B cell (primary cell): ENCODE measurements around the gene SLC27A5. TPM values are rescaled to one million over a fixed set of nuclear protein-coding genes. Genes with fewer than 3 reads are reported as not detected.

Source experiments
- ATAC-seq: fragments of 200-7000 bp; cut with Tn5 transposase; one replicate; pipeline ENCODE4 v1.10.0; 2021; ENCODE audit warnings: low read depth, mild to moderate bottlenecking, moderate number of reproducible peaks, moderate library complexity
- CTCF ChIA-PET: fragments of 350-600 bp; sonication (Branson Sonifier 250); formaldehyde crosslinking; loops from one replicate; lab custom pipeline; 2021; ENCODE audit warnings: antibody characterized with exemption, inconsistent platforms; lab: Charles Lee
- POLR2A ChIA-PET: fragments of 350-600 bp; sonication (Branson Sonifier 250); formaldehyde crosslinking; loops from one replicate; lab custom pipeline; 2021; ENCODE audit warnings: antibody characterized with exemption; lab: Charles Lee
- DNase-seq: peaks from one replicate; pipeline ENCODE4 v3.0.0; 2013
- H2AFZ ChIP-seq: 2 replicates; pipeline ENCODE4 v1.6.1; 2012; ENCODE audit warnings: mild to moderate bottlenecking, low read depth, low read length; ENCODE audit not compliant: insufficient read depth, poor library complexity, severe bottlenecking
- H3K27ac ChIP-seq, 2 donors: 1 replicate in 1 of 2; 2 replicates in 1 of 2; pipeline ENCODE4 v1.5.1; 2012 to 2013; ENCODE audit warnings: low read length in 2 of 2, mild to moderate bottlenecking in 2 of 2, moderate library complexity in 1 of 2
- H3K27me3 ChIP-seq, 4 experiments: fragments of 200-600 bp in 1 of 4; sonication (generic) in 1 of 4; replicated peaks in 1 of 4; 1 replicate in 2 of 4; 2 replicates in 2 of 4; pipeline versions ENCODE4 v1.6.1 to v1.7.0; 2013 to 2016; ENCODE audit warnings: low read length in 3 of 4, mild to moderate bottlenecking in 2 of 4, mixed read lengths in 1 of 4, moderate library complexity in 1 of 4; ENCODE audit not compliant: insufficient read depth in 4 of 4, control insufficient read depth in 3 of 4; ENCODE audit errors: control extremely low read depth in 1 of 4
- H3K36me3 ChIP-seq, 2 experiments: replicated peaks in 1 of 2; 1 replicate in 1 of 2; 2 replicates in 1 of 2; pipeline versions ENCODE4 v1.6.1 to v1.7.1; 2013; ENCODE audit warnings: low read length in 1 of 2; ENCODE audit not compliant: insufficient read depth in 2 of 2, control insufficient read depth in 1 of 2; ENCODE audit errors: control extremely low read depth in 1 of 2, extremely low read depth in 1 of 2
- H3K4me1 ChIP-seq, 2 donors: fragments of 200-600 bp in 1 of 2; sonication (generic) in 1 of 2; 1 replicate in 1 of 2; 2 replicates in 1 of 2; pipeline versions ENCODE4 v1.5.1 to v1.6.1; 2013 to 2017; ENCODE audit warnings: low read length in 2 of 2; ENCODE audit not compliant: control insufficient read depth in 2 of 2, insufficient read depth in 2 of 2
- H3K4me2 ChIP-seq: replicated peaks from 2 replicates; pipeline ENCODE3; 2012; ENCODE audit warnings: mild to moderate bottlenecking, low read depth, low read length; ENCODE audit not compliant: poor library complexity, severe bottlenecking
- H3K4me3 ChIP-seq, 5 experiments: fragments of 200-600 bp in 1 of 5; sonication (generic) in 1 of 5; 1 replicate in 3 of 5; 2 replicates in 2 of 5; pipeline versions ENCODE4 v1.5.1 to v1.7.0; 2011 to 2016; ENCODE audit warnings: low read length in 4 of 5, mild to moderate bottlenecking in 4 of 5, low read depth in 2 of 5, control low read depth in 1 of 5, moderate library complexity in 1 of 5; ENCODE audit not compliant: insufficient read depth in 1 of 5; ENCODE audit errors: control extremely low read depth in 1 of 5, extremely low read depth in 1 of 5
- H3K79me2 ChIP-seq: fragments of 200-600 bp; sonication (generic); one replicate; pipeline ENCODE4 v1.6.0; 2016; ENCODE audit warnings: low read length; ENCODE audit not compliant: control insufficient read depth, insufficient read depth
- H3K9ac ChIP-seq: fragments of 200-600 bp; sonication (generic); 2 replicates; pipeline ENCODE4 v1.6.1; 2017; ENCODE audit warnings: mild to moderate bottlenecking, low read length, moderate library complexity
- H3K9me3 ChIP-seq, 3 donors: one replicate each; pipeline versions ENCODE4 v1.6.1 to v1.7.1; 2013; ENCODE audit warnings: low read length in 2 of 3; ENCODE audit not compliant: control insufficient read depth in 2 of 3, insufficient read depth in 1 of 3; ENCODE audit errors: control extremely low read depth in 1 of 3
- H4K20me1 ChIP-seq: 2 replicates; pipeline ENCODE4 v1.6.0; 2012; ENCODE audit warnings: mild to moderate bottlenecking, low read length; ENCODE audit not compliant: insufficient read depth, control insufficient read depth, poor library complexity, severe bottlenecking
- H3K27ac Mint-ChIP-seq: one replicate; pipeline ENCODE4 v1.8.0; 2021; ENCODE audit warnings: mixed read lengths
- H3K27me3 Mint-ChIP-seq: one replicate; pipeline ENCODE4 v1.8.0; 2021; ENCODE audit warnings: mixed read lengths
- H3K4me1 Mint-ChIP-seq: one replicate; pipeline ENCODE4 v1.8.0; 2021; ENCODE audit warnings: mixed read lengths
- H3K4me3 Mint-ChIP-seq: one replicate; pipeline ENCODE4 v1.8.0; 2021; ENCODE audit warnings: mixed read lengths
- H3K9me3 Mint-ChIP-seq: one replicate; pipeline ENCODE4 v1.8.0; 2022; ENCODE audit warnings: mixed read lengths; ENCODE audit not compliant: insufficient read depth
- CTCF ChIP-seq: fragments of 200-600 bp; IDR thresholded peaks from one replicate; pipeline ENCODE4 v1.8.0; 2022; ENCODE audit warnings: antibody characterized with exemption, mild to moderate bottlenecking
- EZH2 ChIP-seq: IDR thresholded peaks from 2 replicates; pipeline ENCODE4 v1.6.1; 2012; ENCODE audit warnings: borderline replicate concordance, low read depth, mild to moderate bottlenecking, moderate library complexity, low read length; ENCODE audit not compliant: insufficient read depth, poor library complexity, severe bottlenecking
- WGBS: methylation state at CpG from one replicate; pipeline ENCODE4 v1.1.5; 2013; ENCODE audit warnings: missing lambda C conversion rate; ENCODE audit not compliant: insufficient coverage; 5-methylcytosine and 5-hydroxymethylcytosine counted together
- intact Hi-C: fragments of 100-400 bp; cut with micrococcal nuclease; formaldehyde crosslinking; loops from one replicate; pipeline ENCODE4 v1.10.0; 2022
- polyA plus RNA-seq: library from polyadenylated mRNA; depleted of rRNA; stranded (reverse); fragments of >200 nt; gene quantifications from 2 replicates; pipeline ENCODE4 v1.2.3, GENCODE V29; 2012
- total RNA-seq, 2 donors: library from RNA; stranded (reverse); fragments of 120-200 nt in 1 of 2; gene quantifications; 1 replicate in 1 of 2; 2 replicates in 1 of 2; pipeline versions ENCODE4 v1.2.3 to v1.2.4, GENCODE V29; 2013 to 2022

SLC27A5 gene
- total and polyA plus RNA-seq, 2 donors (not counting 1 experiment from before 2014, with no cell fraction given): 8.9 to 11.8 TPM

- Histone ChIP-seq H4K20me1 (no peaks in the 10 kb centered on the region), H3K27ac (no peak overlapping the region), H3K79me2 (no peaks in the 10 kb centered on the region), H3K36me3 (peaks cover 0 to 2% of the 10 kb centered on the region in 2 experiments), H3K9me3 (no peaks in the 10 kb centered on the region), H2AFZ (no peak overlapping the region), H3K4me1 (no peaks in the 10 kb centered on the region), H3K9ac (no peak overlapping the region), H3K4me3 (no peak overlapping the region), H3K27me3 (no peaks in the 10 kb centered on the region), H3K4me2 (no peak overlapping the region)
- TF ChIP-seq CTCF: no peak
- no peak for TF ChIP-seq EZH2
- DNase-seq (no peak), ATAC-seq (no peak)
- Mint-ChIP-seq H3K27ac (no peak overlapping the region), H3K27me3 (no peaks in the 10 kb centered on the region), H3K4me1 (no peaks in the 10 kb centered on the region), H3K4me3 (no peak overlapping the region), H3K9me3 (no peaks in the 10 kb centered on the region)
- ChIA-PET CTCF (no interaction called here), POLR2A (no interaction called here)
- WGBS: 83% methylated on average over 1 of the region's 2 CpGs
- intact Hi-C loops: no loop called here
Measured at GRCh38 chr19:58483776-58484175, 28.0 kb downstream of the SLC27A5 start.

- H3K79me2 ChIP-seq: no peaks in the 10 kb centered on the region
- H3K36me3 ChIP-seq: peaks cover 0 to 2% of the 10 kb centered on the region in 2 experiments
- WGBS: 84% methylated on average over 5 of the region's 7 CpGs
- H3K27ac ChIP-seq: no peak overlapping the region
- no peak overlapping the region for H2AFZ ChIP-seq
- Mint-ChIP-seq H3K27ac (no peak overlapping the region), H3K9me3 (no peaks in the 10 kb centered on the region), H3K27me3 (no peaks in the 10 kb centered on the region), H3K4me1 (no peaks in the 10 kb centered on the region), H3K4me3 (no peak overlapping the region)
- no peak for DNase-seq
- H3K4me1 ChIP-seq: no peaks in the 10 kb centered on the region
- no peak overlapping the region for H3K4me2 ChIP-seq
- intact Hi-C loops: no loop called here
- no peak for TF ChIP-seq CTCF
- no peak for TF ChIP-seq EZH2
- H3K4me3 ChIP-seq: no peak overlapping the region
- H3K9ac ChIP-seq: no peak overlapping the region
- no peaks in the 10 kb centered on the region for H3K27me3 ChIP-seq
- ChIA-PET CTCF (no interaction called here), POLR2A (no interaction called here)
- ATAC-seq: no peak
- no peaks in the 10 kb centered on the region for H4K20me1 ChIP-seq
- no peaks in the 10 kb centered on the region for H3K9me3 ChIP-seq
Measured at GRCh38 chr19:58482372-58482771, 29.4 kb downstream of the SLC27A5 start.
